ENCODE measurements around the gene COL5A1.
A peak's percentile ranks its signal among the peaks of the same experiment; 100 is the strongest.
"Not testable (repeated sequence)": the region's sequence is repeated elsewhere in the genome, so short reads cannot be mapped to it uniquely, and the experiment has no call there.

Gene COL5A1

GRCh38 chr9:134638502-134639090 is 3.0 kb upstream of the COL5A1 start:
- no peak for DNase-seq (ENCODE audit: low read depth)

GRCh38 chr9:134639994-134640393 is 1.6 kb upstream of the COL5A1 start:
- DNase-seq (ENCODE audit: low read depth): no peak

DNA sequence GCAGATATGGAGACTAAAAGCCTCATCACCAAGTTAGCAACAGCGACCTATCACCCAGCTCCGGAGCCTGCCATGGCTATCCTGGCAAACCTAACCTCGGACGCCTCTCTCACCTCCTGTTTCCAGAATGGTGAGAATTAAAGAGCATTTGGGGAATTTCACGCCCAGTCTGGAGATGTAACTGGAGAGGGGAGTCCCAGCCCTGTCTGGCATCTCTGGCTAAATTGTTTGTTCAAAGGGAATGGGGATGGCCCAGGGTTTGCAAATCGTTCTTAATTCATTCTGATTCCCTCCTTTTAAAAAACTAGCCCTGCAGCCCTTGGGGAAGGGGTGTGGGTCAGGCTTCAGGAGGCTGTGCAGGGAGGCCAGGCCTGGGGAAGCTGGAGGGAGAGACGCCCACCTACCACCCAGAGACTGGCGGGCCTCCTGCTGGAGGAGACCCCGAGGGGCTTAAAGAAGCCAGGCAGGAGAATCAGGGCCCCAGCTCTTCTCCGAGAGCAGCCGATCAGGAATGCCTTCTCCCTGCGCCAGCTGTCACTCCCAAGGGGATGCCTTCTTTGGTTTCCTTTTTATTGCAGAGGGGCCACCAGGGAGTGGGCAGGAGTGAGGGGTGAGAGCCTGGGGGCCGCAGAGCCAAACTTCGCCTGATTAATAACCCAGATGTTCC is 964 bp upstream of the COL5A1 start:
- DNase-seq (ENCODE audit: low read depth): no peak

- DNase-seq (ENCODE audit: low read depth): no peak
Observed at GRCh38 chr9:134641990-134642384, 384 bp downstream of the COL5A1 start.

DNA sequence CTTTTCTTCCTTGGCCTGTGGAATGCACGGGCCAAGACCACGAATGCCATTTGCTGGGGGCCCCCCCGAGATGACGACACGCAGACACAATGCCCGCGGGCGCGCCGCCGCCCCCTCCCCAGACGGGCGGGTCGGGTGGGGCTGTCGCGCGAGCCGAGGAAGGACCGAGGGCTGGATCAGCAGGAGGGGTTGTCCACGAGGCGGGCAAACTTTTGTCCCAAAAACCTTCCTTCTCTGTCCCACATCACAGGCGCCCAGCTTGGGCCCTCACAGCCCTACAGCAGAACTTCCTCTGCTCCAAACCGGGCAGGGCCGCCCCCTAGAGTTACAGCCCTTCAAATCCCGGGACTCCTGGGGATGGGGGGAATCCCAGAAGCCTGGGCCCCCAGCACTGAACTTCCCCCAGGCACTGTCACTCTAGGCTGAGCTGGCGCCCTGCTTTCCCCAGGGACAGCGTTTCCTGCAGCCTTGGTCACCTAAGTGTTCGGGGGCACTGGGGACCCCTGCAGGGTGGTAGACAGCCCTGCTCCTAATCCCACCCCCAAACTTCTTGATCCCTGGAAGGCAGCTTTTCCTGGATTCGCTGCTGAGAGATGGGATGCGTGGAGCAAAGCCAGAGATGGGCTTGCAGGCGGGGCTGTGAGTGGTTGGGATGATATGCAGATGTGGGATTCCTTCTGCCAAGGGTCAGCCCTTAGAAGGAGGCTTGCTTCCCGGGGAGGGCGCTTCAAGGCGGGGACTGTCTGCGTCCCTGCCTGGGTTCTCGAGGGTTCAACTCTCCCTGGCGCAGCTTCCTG is 980 bp downstream of the COL5A1 start:
- DNase-seq (ENCODE audit: low read depth): peak; percentile 89

GRCh38 chr9:134643222-134643671 is 1.6 kb downstream of the COL5A1 start:
- peak; percentile 55 for DNase-seq (ENCODE audit: low read depth)

- not testable (repeated sequence) for DNase-seq (ENCODE audit: low read depth)
Observed at GRCh38 chr9:134644401-134644724, 2.8 kb downstream of the COL5A1 start.

DNA sequence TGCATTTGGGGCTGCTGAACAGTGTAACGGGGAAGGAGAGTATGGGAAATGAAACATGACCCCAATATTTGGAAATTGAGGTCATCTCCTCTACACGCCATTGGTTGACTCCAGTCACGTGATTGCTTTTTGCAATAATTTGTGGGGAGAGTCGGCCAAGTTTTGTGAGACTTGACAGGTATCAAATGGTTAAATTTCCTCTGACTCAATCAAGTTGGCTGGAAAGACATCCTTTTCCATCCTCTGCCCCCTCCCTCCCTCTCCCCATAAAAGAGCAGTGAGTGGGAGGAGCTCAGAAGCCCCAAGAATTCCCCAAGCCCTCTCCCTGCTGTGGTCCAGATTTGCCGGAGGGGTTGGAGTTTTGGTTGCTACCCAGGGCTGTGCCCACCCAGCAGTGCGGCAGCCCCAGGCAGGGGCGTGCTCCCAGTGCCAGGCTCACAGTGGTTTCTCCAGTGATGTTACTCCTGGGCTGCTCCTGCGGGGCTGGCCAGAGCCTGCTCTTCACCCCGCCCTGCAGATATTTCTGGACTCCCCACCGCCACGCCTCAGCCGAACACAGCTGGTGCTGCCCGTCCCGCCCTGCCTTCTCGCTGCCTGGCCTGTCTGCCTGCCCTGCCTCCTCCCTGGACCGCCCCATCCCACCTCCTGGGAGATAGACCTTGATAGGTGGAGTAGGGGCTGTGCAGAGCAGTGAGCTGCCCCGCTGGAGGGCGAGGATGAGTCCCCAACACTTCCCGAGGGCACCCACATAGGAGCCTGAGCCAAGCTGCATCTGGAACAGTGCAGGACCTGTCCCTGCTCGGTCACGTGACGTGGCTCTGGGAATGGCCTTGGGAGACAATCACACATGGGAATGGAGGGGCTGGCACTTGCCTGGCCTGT is 3.4 kb downstream of the COL5A1 start:
- peak; percentile 99 for DNase-seq (ENCODE audit: low read depth)

DNA sequence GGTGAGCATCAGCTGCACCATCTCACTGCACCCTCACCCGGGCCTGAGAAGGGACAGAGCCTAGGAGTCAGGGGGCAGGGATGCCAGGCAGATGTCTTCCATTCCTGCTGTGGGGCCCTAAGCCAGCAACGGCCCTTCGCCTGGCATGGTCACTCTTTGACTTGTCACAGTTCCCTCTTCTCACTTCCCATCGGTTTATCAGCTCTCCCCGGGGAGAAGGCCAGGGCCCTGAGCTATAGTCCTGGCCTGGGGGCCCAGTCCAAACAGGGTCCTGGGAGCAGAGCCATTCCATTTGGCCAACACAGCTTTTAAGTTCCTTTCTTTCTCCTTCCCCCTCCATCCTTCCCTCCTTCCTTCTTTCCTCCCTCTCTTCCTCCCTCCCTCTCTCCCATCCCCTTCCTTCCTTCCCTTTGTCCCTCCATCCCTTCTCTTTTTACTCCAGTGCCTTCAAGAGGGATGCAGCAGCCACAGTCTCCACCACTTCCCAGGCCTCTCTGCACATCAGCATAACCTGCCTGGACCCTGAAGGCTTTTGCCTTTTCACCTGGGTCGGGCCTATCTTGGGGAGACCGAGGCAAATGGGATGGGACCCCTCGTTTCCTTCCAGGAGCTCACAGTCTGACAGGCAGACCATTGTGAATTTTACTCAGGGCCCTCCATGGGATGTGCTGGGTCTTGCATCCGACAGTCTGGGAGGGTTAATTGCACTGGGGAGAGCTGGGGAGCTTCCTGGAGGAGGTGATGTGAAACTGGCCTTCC is 4.2 kb downstream of the COL5A1 start:
- DNase-seq (ENCODE audit: low read depth): no peak

GRCh38 chr9:134647359-134648080 is 5.9 kb downstream of the COL5A1 start:
- DNase-seq (ENCODE audit: low read depth): no peak

GRCh38 chr9:134648701-134649530 is 7.3 kb downstream of the COL5A1 start:
- peak; percentile 58 for DNase-seq (ENCODE audit: low read depth)

DNA sequence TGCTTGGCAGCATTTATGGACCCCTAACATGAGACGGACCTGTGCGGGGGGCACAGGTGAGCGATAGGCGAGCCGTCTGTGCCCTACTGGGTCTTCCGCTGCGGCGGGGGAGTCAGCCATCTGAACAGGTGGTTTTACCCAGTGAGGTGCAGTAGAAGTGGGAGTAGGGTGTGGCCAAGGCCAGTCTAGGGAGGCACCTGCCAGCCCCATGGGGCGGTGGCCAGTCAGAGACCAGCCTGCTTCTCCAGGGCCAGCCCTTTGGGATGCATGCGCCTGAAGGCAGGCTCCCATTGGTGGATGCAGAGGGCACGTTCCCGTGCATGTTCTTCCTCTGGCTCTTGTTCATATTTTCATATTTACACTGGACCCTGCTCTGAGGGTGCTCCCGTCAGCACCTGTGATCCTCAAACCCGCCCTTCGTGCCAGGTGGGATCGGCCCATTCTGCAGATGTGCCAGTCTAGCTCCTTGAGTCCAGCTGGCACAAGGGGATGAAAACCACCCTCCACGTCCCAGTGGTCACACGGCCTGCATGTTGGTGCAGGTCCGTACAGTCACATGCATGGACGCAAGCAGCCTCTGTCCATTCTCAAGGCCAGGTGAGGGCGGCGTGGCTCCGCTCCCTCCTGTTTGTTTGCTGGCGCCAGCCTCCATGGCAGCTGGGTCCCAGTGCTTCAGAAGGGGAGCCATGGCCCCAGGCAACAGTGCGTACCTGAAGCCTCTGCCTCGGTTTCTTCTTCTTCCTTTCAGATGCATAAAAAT is 9.0 kb downstream of the COL5A1 start:
- no peak for DNase-seq (ENCODE audit: low read depth)

GRCh38 chr9:134651226-134651905 is 9.8 kb downstream of the COL5A1 start:
- DNase-seq (ENCODE audit: low read depth): no peak

DNA sequence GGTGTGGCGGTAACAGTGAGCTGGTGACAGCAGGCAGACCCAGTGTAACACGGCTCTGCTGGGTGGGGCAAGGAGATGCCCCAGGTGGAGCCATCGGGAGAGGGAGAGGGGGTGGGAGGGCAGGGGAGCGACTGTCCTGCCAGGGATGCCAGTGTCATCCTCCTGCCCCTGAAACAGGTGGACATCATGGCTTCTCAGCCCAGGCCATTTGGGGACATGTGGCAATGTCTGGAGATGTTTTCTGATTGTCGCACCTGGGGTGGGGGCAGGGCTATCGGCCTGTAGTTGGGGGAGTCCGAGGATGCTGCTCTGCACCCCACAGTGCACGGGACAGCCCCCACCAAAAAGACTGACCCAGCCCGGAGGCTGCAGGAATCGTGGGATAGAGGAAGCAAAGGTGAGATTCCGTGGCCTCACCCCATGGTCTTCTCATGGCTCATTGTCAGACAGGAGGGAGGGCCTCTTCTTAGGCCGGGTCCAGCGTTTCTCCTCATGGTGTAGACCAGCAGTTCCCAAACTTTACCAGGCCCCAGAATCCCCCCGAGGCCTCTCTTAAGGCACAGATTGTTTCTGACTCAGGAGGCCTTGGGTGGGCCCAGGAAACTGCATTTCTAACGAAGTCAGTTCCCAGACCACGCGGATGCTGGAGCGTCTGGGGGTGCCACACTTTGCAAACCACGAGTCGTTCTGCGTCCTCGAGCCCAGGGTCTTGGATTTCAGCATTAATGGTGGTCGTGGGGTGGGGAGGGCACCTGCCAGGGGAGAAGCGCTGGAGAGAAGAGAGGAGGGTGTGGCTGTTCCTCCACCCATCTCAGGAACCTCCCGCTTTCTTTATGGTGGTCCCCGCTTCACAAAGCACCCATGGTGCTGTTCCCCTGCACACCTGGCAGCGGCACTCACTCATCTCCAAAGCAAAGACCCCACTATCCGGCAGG is 11.0 kb downstream of the COL5A1 start:
- DNase-seq (ENCODE audit: low read depth): no peak

DNA sequence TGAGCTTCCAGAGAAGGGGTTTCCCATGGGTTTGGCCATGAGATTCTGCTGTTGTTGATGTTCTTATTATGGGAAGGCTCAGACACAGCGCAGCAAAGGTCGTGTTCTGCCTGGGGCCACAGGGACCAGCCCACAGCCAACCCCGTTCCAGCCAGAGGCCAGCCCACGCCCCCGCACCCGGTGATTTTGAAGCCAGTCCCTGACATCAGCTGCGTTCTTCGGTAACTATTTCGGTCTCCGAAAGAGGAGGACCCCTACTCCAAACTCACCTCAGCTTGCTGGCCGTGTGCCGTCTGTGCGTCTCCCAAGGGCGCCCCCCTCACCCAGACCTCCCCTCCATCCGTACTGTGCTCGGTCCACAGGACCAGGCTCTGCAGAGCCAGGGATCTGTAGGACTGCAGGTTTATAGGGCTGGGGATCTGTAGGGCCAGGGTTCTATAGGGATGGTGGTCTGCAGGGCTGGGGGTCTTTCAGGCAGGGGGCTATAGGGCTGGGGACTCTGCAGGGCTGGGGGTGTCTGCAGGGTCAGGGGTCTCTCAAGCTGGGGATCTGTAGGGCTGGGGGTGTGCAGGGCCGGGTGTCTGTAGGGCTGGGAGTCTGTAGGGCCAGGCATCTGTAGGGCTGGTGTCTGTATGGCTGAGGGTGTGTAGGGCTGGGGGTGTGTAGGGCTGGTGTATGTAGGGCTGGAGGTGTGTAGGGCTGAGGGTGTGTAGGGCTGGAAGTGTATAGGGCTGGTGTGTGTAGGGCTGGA is 11.8 kb downstream of the COL5A1 start:
- no peak for DNase-seq (ENCODE audit: low read depth)

DNA sequence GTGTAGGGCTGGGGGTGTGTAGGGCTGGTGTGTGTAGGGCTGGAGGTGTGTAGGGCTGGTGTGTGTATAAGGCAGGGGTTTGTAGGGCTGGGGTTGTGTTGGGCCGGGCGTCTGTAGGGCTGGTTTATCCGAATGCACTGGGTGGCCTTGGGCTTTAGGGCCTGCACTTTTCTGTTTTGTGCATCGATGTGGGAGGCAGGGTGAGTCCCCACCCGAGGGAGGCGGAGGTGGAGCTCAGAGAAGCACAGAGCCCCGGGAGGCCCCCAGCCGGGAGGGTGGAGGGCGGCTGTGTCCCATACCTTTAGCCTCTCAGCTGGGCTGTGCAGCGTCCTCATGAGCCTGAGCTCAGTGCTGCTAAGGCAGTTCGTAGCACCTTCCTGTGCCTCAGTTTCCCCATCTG is 13.5 kb downstream of the COL5A1 start:
- no peak for DNase-seq (ENCODE audit: low read depth)

Data from fibroblast of gingiva (primary cell).